Keratinocyte (primary cell): ENCODE data around the gene GRK5.

ENCODE experiments used
- EZH2 ChIP-seq: IDR thresholded peaks from one replicate; pipeline ENCODE4 v1.6.1; 2012; ENCODE audit warnings: inconsistent platforms, mild to moderate bottlenecking, low read length, moderate library complexity
- TF ChIP-seq, protein P1 (sequence below), 3 experiments: IDR thresholded peaks in 1 of 3; conservative IDR thresholded peaks in 1 of 3; optimal IDR thresholded peaks in 1 of 3; 2 replicates in 2 of 3; 3 replicates in 1 of 3; pipeline versions ENCODE3 to v1.5.1; 2011; ENCODE audit warnings: low read length in 3 of 3, mild to moderate bottlenecking in 3 of 3, moderate library complexity in 2 of 3, control low read depth in 1 of 3, inconsistent platforms in 1 of 3; ENCODE audit not compliant: insufficient read depth in 2 of 3; ENCODE audit errors: extremely low read depth in 1 of 3

DNA sequence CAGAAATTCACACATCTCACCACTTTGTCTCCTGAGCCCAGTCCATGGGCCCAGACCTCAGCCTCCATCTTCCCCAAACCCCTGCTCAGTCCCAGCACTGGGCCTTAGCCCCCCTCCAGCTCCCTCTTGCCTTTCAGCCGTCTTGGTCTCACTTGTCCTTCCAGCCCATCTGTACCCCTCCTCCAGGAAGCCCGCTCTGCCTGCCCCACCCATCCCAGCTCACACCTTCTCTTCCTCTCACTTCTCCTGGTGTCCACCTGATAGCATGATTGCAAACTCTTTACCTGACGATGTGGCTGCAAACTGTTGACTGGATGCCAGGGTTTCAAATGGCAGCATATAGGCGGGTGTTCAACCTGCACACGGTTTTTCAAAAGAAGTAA lies 238.6 kb downstream of the GRK5 start:
- TF ChIP-seq, protein P1, sequence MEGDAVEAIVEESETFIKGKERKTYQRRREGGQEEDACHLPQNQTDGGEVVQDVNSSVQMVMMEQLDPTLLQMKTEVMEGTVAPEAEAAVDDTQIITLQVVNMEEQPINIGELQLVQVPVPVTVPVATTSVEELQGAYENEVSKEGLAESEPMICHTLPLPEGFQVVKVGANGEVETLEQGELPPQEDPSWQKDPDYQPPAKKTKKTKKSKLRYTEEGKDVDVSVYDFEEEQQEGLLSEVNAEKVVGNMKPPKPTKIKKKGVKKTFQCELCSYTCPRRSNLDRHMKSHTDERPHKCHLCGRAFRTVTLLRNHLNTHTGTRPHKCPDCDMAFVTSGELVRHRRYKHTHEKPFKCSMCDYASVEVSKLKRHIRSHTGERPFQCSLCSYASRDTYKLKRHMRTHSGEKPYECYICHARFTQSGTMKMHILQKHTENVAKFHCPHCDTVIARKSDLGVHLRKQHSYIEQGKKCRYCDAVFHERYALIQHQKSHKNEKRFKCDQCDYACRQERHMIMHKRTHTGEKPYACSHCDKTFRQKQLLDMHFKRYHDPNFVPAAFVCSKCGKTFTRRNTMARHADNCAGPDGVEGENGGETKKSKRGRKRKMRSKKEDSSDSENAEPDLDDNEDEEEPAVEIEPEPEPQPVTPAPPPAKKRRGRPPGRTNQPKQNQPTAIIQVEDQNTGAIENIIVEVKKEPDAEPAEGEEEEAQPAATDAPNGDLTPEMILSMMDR (optimal IDR thresholded peaks at IDR 0.05 in 1 of 3, IDR thresholded peaks at IDR 0.05 in 1 of 3, conservative IDR thresholded peaks at IDR 0.05 in 1 of 3; ENCODE audit: extremely low read depth in 1 of 3, insufficient read depth in 2 of 3, low read length in 3 of 3): no peak
- no peak for TF ChIP-seq EZH2
